Measurements from ENCODE around the gene FAM241B.

FAM241B gene

DNA sequence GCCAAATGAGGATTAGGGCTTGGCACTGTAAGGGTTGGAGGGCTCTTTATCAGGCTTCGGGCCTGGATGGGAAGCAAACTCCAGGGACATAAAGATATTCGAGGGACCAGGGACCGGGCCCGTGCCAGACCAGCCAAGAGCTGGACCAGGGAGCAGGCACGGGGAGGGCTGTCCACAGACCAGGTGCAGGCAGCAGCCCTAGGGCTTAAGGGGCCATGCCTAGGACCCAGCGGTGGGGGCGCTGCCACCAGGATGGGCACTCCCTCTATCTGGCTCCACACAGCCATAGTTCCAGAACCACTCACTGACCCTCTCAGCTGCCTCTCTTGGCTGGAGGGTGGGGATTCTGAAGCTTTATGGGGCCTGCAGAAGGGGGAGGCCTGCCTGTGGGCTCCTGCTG is 32.9 kb downstream of the FAM241B start:
- H3K4me3 ChIP-seq (ENCODE audit: low read depth, low read length) = no peak overlapping the region

DNA sequence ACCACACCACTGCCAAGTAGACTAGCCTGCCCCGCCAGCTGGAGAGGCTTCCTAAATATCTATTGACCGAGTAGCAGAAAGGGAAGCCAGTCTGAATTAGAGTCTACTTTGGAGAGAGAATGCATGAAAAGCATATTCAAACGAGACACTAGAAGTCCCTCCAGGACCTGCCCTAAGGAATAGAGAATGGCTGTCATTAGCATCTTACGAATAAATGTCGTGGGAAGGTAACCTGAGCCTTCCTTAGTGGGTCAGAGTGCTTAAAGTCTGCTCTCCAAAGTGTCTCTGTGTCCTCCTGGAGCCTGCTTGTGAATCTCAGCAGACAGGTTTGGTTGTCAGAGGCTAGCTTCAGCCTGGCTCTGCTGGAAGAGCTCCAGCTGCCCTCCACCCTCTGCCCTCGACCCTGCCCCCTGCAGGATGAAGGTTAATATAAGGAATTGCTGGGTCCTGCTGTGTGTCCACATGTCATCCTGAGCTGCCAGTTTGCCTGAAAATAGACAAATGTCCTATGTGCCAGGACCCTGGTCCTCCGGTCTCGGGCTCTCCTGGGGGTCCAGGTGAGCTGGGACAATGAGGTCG is 33.4 kb downstream of the FAM241B start:
- H3K4me3 ChIP-seq (ENCODE audit: low read depth, low read length) = no peak overlapping the region

DNA sequence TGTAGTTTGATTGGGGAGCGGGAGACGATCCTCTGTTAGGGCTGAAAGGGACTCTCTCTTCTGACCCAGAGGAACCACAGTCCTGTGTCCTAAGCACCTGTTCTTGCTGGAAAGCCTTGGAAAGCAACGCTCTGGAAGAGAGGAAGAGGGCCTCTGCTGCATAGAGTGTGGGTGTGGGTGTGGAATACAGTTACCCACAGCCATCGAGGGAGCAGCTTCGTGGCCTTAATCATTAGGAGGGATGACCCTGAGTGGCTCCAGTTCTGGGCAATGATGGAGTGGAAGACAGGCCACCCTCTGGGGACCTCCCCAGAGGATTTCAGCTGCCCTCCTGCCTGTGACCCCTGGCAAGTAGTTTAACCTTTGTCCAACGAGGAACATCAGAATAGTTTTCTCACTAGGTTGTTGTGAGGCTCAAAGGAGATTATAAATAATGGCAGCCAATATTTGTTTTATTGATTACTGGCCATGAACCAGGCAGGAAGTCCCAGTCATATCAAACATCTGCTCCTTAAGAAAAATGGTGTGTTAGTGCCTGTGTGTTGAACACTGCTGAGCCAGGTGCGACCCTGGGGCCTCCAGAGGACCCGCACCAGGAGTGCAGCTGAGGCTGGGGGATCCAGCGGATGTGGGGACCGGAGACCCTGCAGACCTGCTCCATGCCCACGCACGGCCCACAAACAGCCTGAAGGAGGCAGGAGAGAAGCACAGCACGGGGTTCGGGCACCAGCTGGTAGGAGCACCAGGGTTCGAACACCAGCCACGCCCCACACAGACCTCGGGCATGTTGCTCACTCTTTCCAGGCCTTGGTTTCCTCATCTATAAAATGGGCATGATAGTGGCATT is 35.6 kb downstream of the FAM241B start:
- no peak overlapping the region for H3K4me3 ChIP-seq (ENCODE audit: low read depth, low read length)

DNA sequence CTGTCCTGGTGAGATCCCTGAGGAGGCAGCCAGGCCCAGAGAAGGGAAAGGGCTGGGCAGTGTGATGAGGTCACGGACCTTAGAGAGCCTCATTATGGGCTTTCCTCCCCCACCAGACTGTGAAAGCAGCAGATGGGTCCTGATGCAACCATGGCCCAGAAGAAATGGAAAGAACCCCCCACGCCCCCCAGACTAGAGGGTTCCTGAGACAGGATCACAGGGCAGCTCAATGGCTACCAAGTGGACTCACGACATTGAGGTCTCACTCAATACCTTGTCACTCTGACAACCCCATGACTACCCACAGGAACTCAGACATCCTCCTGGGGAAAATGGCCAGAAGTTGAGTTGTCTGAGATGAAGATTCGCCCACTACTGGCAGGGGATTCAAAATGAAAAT is 36.7 kb downstream of the FAM241B start:
- no peak overlapping the region for H3K4me3 ChIP-seq (ENCODE audit: low read depth, low read length)

DNA sequence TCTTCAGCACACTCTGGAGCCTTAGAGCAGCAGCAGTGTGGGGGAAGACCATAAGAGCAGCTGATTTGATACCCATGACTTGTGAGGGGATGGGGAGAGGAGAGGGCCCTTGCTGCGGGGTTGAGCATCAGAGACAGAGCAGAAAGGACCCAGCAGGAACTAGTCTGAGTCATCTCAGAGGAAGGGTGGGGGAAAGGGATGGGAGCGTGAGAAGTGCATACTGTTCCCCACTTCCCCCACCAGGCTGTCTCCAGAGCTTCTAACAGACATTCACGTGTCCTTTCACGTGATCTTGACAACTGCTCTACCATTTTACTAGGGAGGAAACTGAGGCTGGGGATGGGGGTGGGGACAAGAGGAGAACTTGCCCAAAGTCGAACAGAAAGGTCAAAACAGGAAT is 38.7 kb downstream of the FAM241B start:
- H3K4me3 ChIP-seq (ENCODE audit: low read depth, low read length) = no peak overlapping the region

DNA sequence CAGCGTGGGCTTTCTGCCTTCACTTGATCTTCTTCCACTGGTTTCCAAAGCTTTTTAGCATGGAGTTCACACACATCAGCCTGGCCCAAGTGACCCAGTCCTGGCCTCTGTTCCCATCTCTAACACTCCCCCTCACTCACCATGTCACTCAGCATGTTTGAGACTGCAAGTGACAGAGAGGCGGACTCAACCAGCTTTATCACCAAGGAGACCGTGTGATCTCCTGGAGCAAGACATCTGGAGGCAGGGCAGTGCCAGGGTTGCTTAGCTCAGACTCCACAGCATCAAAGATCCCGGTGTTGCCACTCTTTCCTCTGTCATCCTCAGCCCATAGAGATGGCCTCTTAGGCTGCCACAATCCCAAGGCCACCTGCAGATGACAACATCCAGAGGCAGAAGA is 39.4 kb downstream of the FAM241B start:
- H3K4me3 ChIP-seq (ENCODE audit: low read depth, low read length) = no peak overlapping the region

DNA sequence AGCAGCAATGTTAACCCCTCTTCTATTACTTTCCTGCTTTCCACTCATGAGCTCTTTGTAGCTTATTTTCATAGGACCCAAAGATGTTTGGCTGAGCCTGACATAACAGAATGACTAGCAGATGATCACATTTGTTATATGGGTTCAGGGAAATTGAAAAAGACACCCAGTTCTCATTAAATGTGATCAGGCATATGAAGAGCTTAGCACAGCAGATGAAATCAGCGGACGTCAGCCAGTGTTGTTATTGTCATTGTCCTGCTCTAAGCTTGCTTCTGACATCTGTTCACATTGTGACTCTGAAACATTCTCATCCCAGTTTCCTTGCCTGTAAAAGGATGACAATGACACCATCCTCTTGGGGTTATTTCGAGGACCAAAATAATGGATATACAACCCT is 43.5 kb downstream of the FAM241B start:
- no peak overlapping the region for H3K4me3 ChIP-seq (ENCODE audit: low read depth, low read length)

DNA sequence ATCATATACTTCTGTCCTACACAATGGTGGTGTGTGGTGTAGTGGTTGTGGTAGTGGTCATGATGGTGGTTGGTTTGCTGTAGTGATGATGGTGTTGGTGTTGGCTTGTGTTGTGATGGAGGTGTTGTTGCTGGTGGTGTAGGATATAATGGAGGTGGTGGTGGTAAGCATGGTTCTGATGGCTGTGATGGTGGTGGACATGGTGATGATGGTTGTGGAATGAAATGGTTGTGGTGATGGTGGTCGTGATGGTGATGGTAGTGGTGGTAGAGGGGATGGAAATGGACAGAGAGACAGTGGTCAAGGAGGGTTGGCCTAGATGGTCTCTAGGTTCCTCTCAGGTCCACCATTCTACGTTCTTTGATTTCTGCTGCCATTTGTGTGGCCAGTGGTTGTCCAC is 44.7 kb downstream of the FAM241B start:
- no peak overlapping the region for H3K4me3 ChIP-seq (ENCODE audit: low read depth, low read length)

DNA sequence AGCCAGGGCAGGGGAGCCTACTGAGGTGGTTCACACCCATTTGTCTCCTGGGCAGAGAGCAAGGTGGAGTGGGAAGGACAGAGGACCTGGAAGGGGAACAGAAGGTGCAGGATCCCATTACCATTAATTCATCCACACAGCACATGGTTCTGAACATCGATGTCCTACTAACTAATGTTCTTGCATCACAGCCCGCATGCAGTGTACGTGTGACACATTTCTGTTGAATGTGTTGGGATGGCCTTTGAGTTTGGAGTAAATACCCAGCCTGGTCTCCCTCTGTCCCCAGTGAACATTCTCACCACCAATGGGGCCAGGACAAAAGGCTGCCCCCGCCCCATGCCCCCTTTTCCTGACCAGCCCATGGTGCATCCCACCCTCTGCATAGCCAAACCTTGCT is 46.3 kb downstream of the FAM241B start:
- H3K4me3 ChIP-seq (ENCODE audit: low read depth, low read length) = no peak overlapping the region

DNA sequence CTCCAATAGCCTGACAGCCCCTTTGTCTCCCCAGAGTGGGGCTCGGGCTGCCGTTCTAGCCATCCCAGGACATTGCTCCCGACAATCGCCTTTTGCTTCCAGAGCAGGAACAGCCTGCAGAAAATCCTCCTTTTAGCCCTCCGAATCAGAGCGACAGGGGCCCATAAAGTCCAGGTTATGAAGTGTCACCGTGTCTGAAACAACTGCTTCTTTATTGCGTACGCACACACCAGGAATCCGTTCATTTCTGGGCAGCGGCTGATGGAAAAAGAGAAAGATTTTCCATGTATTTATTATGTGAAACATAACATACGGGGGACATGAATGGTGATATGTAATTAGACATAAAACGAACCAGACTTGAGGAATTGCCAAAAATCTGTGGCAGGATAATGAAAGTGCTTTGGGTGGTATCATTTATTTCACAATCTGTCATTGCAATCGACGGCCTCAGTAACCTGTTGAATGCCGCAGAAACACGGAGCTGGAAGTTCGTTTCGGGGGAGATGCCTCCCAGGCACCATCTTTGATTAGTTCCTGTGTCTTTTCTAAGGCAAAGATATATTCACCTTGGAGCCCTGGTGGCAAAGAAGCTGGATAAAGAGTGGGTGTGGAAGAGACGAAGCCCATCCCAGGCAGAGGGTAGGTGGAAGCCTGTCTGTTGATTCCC is 48.1 kb downstream of the FAM241B start:
- H3K4me3 ChIP-seq (ENCODE audit: low read depth, low read length) = no peak overlapping the region

DNA sequence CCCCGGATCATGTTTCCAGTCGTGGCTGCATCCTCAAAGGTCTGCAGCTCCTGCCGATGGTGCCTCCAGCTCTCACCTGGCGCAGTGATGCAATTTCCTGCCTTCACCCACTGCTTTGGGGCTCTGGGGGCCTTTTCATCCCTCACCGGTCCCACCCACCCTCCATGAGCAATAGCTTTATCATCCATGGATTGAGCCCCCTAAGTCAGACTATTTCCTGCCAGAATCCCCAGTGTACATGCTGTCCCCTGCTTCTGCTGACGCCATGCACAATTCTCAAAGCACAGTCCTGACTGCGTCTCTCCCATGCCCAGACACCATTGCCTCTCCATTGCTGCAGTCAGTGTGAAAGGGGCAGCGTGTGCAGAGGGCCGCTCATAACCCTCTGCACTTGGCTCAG is 49.7 kb downstream of the FAM241B start:
- no peak overlapping the region for H3K4me3 ChIP-seq (ENCODE audit: low read depth, low read length)

DNA sequence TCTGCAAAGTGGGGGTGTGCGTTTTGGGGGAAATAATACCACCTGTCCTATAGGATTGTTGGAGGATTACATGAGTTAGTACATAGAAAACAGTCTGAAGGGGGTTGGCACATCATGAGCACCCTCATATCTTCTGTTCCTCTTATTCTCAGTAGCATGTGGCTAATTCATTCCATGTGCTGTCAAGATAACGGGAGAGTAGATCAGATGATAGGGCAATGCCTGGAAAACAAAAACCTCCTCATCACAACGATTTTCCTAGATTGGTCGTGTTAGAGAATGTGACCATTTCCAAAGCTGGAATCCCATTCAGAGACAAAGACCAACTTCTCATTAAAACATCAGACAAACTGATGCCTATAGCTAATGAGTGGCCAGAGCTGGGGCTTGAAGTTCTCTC is 50.6 kb downstream of the FAM241B start:
- H3K4me3 ChIP-seq (ENCODE audit: low read depth, low read length) = no peak overlapping the region

DNA sequence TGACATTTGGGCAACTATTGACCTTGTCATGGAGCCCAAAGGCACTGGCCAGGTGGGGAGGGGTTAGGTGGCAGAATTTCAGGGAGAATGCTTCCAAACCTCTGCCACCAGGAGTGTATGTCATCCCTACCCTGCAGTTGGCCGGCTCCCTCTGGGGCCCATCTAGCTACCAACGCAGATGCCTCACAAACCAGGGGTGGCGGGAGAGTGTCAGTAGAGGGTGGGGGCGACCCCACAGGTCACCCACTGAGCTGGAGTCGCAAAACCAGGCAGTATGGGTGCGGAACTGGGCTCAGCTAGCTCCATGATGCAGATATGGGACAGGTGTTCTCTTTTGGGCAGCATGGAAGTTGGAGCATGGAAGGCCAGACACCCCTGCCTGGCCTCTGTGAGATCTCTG is 51.4 kb downstream of the FAM241B start:
- H3K4me3 ChIP-seq (ENCODE audit: low read depth, low read length) = no peak overlapping the region

DNA sequence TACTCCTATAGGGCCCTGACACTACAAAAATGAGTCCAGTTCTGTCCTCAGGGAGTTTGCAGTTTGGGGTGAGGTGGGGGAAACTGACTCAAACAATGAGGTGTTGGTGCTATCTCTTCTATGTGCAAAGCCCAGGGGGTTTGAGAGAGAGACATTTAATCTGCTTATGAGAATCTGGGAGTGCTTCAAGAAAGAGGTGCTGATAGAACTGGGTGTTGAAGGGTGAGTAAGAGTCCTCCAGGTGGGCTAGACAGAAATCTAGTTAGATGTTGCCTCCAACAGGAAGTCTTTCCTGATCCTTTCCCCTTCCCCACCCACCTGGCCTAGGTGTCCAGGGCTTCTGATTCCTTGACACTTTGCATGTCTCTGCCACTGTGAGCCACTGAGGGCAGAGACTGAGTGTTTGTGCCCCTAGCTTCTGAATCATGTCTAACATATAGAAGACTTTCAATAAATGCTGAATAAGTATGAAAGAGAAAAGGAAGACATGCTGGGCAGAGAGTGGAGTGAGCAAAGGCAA is 53.0 kb downstream of the FAM241B start:
- no peak overlapping the region for H3K4me3 ChIP-seq (ENCODE audit: low read depth, low read length)
